ENCODE results near the gene WASF3. TPM values are rescaled to one million over a fixed set of nuclear protein-coding genes. Genes with fewer than 3 reads are reported as not detected.

Gene WASF3
- total and polyA plus RNA-seq, 2 experiments from 2014 or later: 9.9 to 20.7 TPM

DNA sequence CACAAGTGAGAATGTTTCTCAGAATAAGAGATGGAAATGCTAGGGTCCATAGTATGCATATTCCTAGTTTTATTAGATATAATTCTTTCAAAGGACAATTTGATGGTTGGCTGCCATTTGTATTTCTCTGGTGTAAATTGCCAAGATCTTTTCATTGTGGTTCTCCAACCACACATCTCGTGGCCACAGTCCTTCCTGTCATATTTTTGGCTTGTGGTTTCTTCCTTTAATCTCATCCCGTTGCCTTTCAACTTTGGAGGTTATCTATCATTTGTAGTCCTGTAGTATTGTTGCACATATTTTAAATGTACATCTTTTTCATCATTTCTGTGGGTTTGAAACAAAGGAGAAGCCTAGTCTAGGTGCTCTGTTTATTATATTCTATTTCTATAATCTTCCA lies 61.2 kb downstream of the WASF3 start:
- no peak overlapping the region for H3K4me2 ChIP-seq
- Mint-ChIP-seq H3K36me3 (ENCODE audit: low read depth) (peaks cover 23% of the 10 kb centered on the region), H3K9me3 (peaks cover 6% of the 10 kb centered on the region), H3K4me1 (no peaks in the 10 kb centered on the region), H3K4me3 (no peak overlapping the region), H3K27ac (no peak overlapping the region), H3K27me3 (ENCODE audit: insufficient read depth, low read depth, poor library complexity) (no peaks in the 10 kb centered on the region)
- H3K4me3 ChIP-seq: no peak overlapping the region
- H3F3A ChIP-seq (replicated peaks; ENCODE audit: low read depth): no peaks in the 10 kb centered on the region
- ATAC-seq (no peak), DNase-seq (ENCODE audit: low spot score) (no peak)
- no peak overlapping the region for H3K27ac ChIP-seq (ENCODE audit: low read depth)
- H4K20me1 ChIP-seq (replicated peaks; ENCODE audit: insufficient read depth): no peaks in the 10 kb centered on the region
- TF ChIP-seq CREB1 (CRISPR knock-in tag; IDR thresholded peaks at IDR 0.05; ENCODE audit: low read depth) (no peak), POLR2AphosphoS5 (IDR thresholded peaks at IDR 0.05; ENCODE audit: low read depth) (no peak), STAT1 (IDR thresholded peaks at IDR 0.05; ENCODE audit: unreplicated experiment) (no peak), JUNB (IDR thresholded peaks at IDR 0.05; ENCODE audit: unreplicated experiment) (no peak), EZH2phosphoT487 (IDR thresholded peaks at IDR 0.05; ENCODE audit: unreplicated experiment) (no peak), ZNF114 (CRISPR knock-in tag; IDR thresholded peaks at IDR 0.05) (no peak), ZNF331 (CRISPR knock-in tag; IDR thresholded peaks at IDR 0.05; ENCODE audit: low read depth) (no peak), EZH2 (IDR thresholded peaks at IDR 0.05; ENCODE audit: low read depth, unreplicated experiment) (no peak), ETS1 (IDR thresholded peaks at IDR 0.05) (no peak)
- TF ChIP-seq, protein P1, sequence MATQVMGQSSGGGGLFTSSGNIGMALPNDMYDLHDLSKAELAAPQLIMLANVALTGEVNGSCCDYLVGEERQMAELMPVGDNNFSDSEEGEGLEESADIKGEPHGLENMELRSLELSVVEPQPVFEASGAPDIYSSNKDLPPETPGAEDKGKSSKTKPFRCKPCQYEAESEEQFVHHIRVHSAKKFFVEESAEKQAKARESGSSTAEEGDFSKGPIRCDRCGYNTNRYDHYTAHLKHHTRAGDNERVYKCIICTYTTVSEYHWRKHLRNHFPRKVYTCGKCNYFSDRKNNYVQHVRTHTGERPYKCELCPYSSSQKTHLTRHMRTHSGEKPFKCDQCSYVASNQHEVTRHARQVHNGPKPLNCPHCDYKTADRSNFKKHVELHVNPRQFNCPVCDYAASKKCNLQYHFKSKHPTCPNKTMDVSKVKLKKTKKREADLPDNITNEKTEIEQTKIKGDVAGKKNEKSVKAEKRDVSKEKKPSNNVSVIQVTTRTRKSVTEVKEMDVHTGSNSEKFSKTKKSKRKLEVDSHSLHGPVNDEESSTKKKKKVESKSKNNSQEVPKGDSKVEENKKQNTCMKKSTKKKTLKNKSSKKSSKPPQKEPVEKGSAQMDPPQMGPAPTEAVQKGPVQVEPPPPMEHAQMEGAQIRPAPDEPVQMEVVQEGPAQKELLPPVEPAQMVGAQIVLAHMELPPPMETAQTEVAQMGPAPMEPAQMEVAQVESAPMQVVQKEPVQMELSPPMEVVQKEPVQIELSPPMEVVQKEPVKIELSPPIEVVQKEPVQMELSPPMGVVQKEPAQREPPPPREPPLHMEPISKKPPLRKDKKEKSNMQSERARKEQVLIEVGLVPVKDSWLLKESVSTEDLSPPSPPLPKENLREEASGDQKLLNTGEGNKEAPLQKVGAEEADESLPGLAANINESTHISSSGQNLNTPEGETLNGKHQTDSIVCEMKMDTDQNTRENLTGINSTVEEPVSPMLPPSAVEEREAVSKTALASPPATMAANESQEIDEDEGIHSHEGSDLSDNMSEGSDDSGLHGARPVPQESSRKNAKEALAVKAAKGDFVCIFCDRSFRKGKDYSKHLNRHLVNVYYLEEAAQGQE (IDR thresholded peaks at IDR 0.05; ENCODE audit: unreplicated experiment): no peak
- no peaks in the 10 kb centered on the region for H3K36me3 ChIP-seq (ENCODE audit: insufficient read depth)
- no peak overlapping the region for H2AFZ ChIP-seq
- no peaks in the 10 kb centered on the region for H3K79me2 ChIP-seq (replicated peaks; ENCODE audit: insufficient read depth)
- no peaks in the 10 kb centered on the region for H3K27me3 ChIP-seq (ENCODE audit: insufficient read depth)
- no peaks in the 10 kb centered on the region for H3K4me1 ChIP-seq (ENCODE audit: insufficient read depth)
- no peaks in the 10 kb centered on the region for H3K9me2 ChIP-seq (ENCODE audit: insufficient read depth)

- Histone ChIP-seq H3K36me3 (ENCODE audit: insufficient read depth) (peaks cover 2% of the 10 kb centered on the region; the same call in 1 of the 2 replicates), H4K20me1 (replicated peaks; ENCODE audit: insufficient read depth) (no peaks in the 10 kb centered on the region), H3K27ac (ENCODE audit: low read depth) (no peak overlapping the region), H2AFZ (no peak overlapping the region), H3K4me3 (no peak overlapping the region), H3K4me1 (ENCODE audit: insufficient read depth) (no peaks in the 10 kb centered on the region), H3K27me3 (ENCODE audit: insufficient read depth) (no peaks in the 10 kb centered on the region), H3K79me2 (replicated peaks; ENCODE audit: insufficient read depth) (no peaks in the 10 kb centered on the region), H3K9me2 (ENCODE audit: insufficient read depth) (no peaks in the 10 kb centered on the region), H3F3A (replicated peaks; ENCODE audit: low read depth) (no peaks in the 10 kb centered on the region), H3K4me2 (no peak overlapping the region)
- TF ChIP-seq EZH2 (IDR thresholded peaks at IDR 0.05; ENCODE audit: low read depth, unreplicated experiment): no peak
- no peak for TF ChIP-seq NANOG (IDR thresholded peaks at IDR 0.05; ENCODE audit: borderline replicate concordance)
- TF ChIP-seq ZNF114 (CRISPR knock-in tag; IDR thresholded peaks at IDR 0.05): no peak
- TF ChIP-seq ETS1 (IDR thresholded peaks at IDR 0.05): no peak
- no peak for TF ChIP-seq STAT1 (IDR thresholded peaks at IDR 0.05; ENCODE audit: unreplicated experiment)
- no peak for TF ChIP-seq POLR2AphosphoS5 (IDR thresholded peaks at IDR 0.05; ENCODE audit: low read depth)
- no peak for TF ChIP-seq ZNF331 (CRISPR knock-in tag; IDR thresholded peaks at IDR 0.05; ENCODE audit: low read depth)
- no peak for ATAC-seq
- H3K36me3 Mint-ChIP-seq (ENCODE audit: low read depth): peaks cover 28% of the 10 kb centered on the region
- no peaks in the 10 kb centered on the region for H3K27me3 Mint-ChIP-seq (ENCODE audit: insufficient read depth, low read depth, poor library complexity)
- H3K4me1 Mint-ChIP-seq: no peaks in the 10 kb centered on the region
- no peak overlapping the region for H3K4me3 Mint-ChIP-seq
- H3K27ac Mint-ChIP-seq: no peak overlapping the region
- DNase-seq (ENCODE audit: low spot score): no peak
- peaks cover 12% of the 10 kb centered on the region for H3K9me3 Mint-ChIP-seq
These were observed 61.9 kb downstream of the WASF3 start for GRCh38 chr13:26619358-26619757.

Measured in GM23338 (cell line).